ENCODE data around the gene LAMTOR1.
A peak's percentile ranks its signal among the peaks of the same experiment; 100 is the strongest.

The LAMTOR1 gene

DNA sequence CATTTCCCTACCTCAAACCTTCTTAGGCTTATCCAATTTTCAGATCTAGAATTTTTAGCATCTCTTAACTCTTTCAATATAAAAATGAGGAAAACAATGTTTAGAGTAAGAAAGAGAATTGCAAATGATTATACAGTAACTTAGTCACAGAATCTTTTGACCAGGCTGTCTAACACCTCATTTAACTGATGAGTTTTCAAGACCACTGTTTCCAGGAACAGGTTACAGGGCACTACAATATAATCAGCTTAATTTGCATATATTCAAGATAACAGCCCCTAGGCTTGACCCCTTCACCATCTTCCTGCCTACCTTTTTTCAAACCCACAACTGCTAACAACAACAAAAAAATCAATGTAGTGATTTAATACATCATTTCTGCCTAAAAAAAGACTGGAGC lies 35.4 kb downstream of the LAMTOR1 start:
- no peak for DNase-seq
- Histone ChIP-seq H3K36me3 (ENCODE audit: control insufficient read depth in 1 of 2, insufficient read depth in 2 of 2, low read depth in 1 of 2, low read length in 2 of 2) (peaks cover 4 to 8% of the 10 kb centered on the region in 2 experiments), H3K23ac (ENCODE audit: low read length in 2 of 2) (no peak overlapping the region), H3K4ac (ENCODE audit: low read depth in 1 of 2, low read length in 2 of 2) (no peak overlapping the region), H2BK120ac (ENCODE audit: low read depth, low read length) (no peak overlapping the region), H3K27ac (ENCODE audit: low read length, poor library complexity, severe bottlenecking) (no peak overlapping the region), H4K8ac (ENCODE audit: low read length) (no peak overlapping the region), H2AK5ac (ENCODE audit: low read length, severe bottlenecking) (peak overlapping the region; percentile 3), H3K18ac (ENCODE audit: low read depth in 1 of 2, low read length in 2 of 2) (no peak overlapping the region), H2AFZ (ENCODE audit: low read depth, low read length) (no peak overlapping the region), H2BK15ac (ENCODE audit: low read depth, poor library complexity, severe bottlenecking) (no peak overlapping the region), H3K4me3 (ENCODE audit: insufficient read depth in 1 of 2, low read depth in 1 of 2, low read length in 2 of 2) (no peak overlapping the region), H4K91ac (ENCODE audit: low read length) (no peak overlapping the region), H3K79me1 (replicated peaks; ENCODE audit: low read length, poor library complexity, severe bottlenecking) (peaks cover 21% of the 10 kb centered on the region), H3K9me3 (ENCODE audit: control insufficient read depth, low read length) (no peaks in the 10 kb centered on the region), H3K4me2 (ENCODE audit: low read length, poor library complexity, severe bottlenecking) (no peak overlapping the region), H2BK12ac (ENCODE audit: low read length in 2 of 2) (no peak overlapping the region), H3K9ac (ENCODE audit: low read length) (no peak overlapping the region), H3K27me3 (ENCODE audit: control insufficient read depth in 1 of 2, insufficient read depth in 1 of 2, low read length in 2 of 2) (no peaks in the 10 kb centered on the region), H3K4me1 (ENCODE audit: control insufficient read depth, insufficient read depth, low read depth, low read length) (peaks cover 13% of the 10 kb centered on the region), H3K14ac (ENCODE audit: low read length in 2 of 2) (no peak overlapping the region), H2BK5ac (ENCODE audit: low read depth, low read length, poor library complexity, severe bottlenecking) (no peak overlapping the region)

DNA sequence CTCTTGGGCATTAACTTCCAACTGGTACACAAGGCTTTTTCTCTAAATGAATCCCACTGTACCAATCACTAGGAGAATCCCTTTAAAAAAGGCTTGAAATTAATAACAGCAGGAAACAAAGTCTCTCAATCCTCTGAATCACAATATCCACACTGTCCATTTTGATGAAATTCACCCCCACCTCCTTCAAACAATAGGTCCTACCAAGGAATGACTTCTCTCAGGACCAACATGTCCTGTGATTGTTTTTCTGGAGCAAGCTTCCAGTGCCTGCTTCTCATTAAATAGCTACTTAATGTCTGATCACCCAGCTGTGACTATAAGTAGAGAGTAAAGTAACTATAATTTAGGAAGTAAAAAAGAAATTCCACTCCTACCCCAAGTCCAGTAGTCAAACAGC lies 35.8 kb downstream of the LAMTOR1 start:
- Histone ChIP-seq H3K4me3 (ENCODE audit: insufficient read depth in 1 of 2, low read depth in 1 of 2, low read length in 2 of 2) (no peak overlapping the region), H2BK12ac (ENCODE audit: low read length in 2 of 2) (no peak overlapping the region), H3K23ac (ENCODE audit: low read length in 2 of 2) (no peak overlapping the region), H2BK15ac (ENCODE audit: low read depth, poor library complexity, severe bottlenecking) (no peak overlapping the region), H3K79me1 (replicated peaks; ENCODE audit: low read length, poor library complexity, severe bottlenecking) (peaks cover 22% of the 10 kb centered on the region), H2AFZ (ENCODE audit: low read depth, low read length) (no peak overlapping the region), H3K27me3 (ENCODE audit: control insufficient read depth in 1 of 2, insufficient read depth in 1 of 2, low read length in 2 of 2) (no peaks in the 10 kb centered on the region), H3K27ac (ENCODE audit: low read length, poor library complexity, severe bottlenecking) (no peak overlapping the region), H3K9me3 (ENCODE audit: control insufficient read depth, low read length) (no peaks in the 10 kb centered on the region), H4K91ac (ENCODE audit: low read length) (no peak overlapping the region), H3K4me1 (ENCODE audit: control insufficient read depth, insufficient read depth, low read depth, low read length) (peaks cover 11% of the 10 kb centered on the region), H3K36me3 (ENCODE audit: control insufficient read depth in 1 of 2, insufficient read depth in 2 of 2, low read depth in 1 of 2, low read length in 2 of 2) (peaks cover 4 to 8% of the 10 kb centered on the region in 2 experiments), H3K4ac (ENCODE audit: low read depth in 1 of 2, low read length in 2 of 2) (no peak overlapping the region), H3K9ac (ENCODE audit: low read length) (peak overlapping the region; percentile 44), H4K8ac (ENCODE audit: low read length) (no peak overlapping the region), H3K14ac (ENCODE audit: low read length in 2 of 2) (no peak overlapping the region), H2BK120ac (ENCODE audit: low read depth, low read length) (no peak overlapping the region), H2AK5ac (ENCODE audit: low read length, severe bottlenecking) (peak overlapping the region; percentile 55), H3K18ac (ENCODE audit: low read depth in 1 of 2, low read length in 2 of 2) (no peak overlapping the region), H3K4me2 (ENCODE audit: low read length, poor library complexity, severe bottlenecking) (no peak overlapping the region), H2BK5ac (ENCODE audit: low read depth, low read length, poor library complexity, severe bottlenecking) (no peak overlapping the region)
- no peak for DNase-seq

DNA sequence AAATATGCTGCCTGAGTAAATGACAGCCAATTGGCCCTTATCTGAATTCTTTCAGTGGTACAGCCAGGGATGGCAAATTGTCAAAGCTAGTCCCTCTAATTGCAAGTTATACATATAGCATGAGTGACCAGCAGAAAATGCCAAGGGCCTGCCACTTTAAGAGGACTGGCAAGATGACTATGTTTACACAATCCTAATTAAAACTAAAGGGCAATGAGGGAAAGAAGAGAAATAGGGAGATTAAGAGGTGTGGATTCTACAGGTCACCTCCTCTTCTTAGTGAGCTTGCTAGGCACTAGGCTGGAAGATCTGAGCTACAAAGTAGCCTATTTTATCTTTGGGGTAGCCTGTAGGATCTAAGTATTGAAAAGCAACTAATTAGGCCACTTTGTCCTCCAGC lies 36.2 kb downstream of the LAMTOR1 start:
- Histone ChIP-seq H3K79me1 (replicated peaks; ENCODE audit: low read length, poor library complexity, severe bottlenecking) (peaks cover 23% of the 10 kb centered on the region), H3K9ac (ENCODE audit: low read length) (peak overlapping the region; percentile 44)

DNA sequence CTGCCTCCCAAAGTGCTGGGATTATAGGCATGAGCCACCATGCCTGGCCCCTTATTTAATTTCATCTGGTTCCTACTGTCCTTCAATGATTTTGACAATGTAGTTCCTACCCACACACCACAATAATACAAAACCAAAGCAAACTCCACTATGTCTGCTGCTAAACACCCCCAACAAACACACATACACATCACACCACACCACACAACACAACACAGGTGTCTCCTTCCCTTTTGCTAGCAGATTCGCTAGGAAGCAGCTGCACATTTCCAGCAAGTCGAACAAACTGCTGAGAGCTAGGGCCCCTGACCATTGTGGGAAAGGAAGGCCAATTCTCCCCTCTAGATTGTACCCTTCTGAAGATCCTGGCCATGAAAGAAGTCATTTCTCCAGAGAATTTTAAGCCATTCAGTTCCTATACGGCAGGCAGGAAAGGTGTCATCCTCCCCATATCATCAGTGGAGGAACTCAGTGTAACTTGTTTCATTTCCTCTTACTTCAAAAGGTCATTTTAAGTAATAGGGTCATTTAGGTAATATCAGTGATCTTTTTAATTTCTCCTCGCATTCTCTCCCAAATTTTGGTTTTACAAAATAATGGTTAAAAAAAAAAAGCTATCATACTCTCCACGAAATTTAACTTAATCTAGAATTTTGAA lies 41.2 kb downstream of the LAMTOR1 start:
- Histone ChIP-seq H3K4ac (ENCODE audit: low read depth in 1 of 2, low read length in 2 of 2) (no peak overlapping the region), H2BK120ac (ENCODE audit: low read depth, low read length) (no peak overlapping the region), H2AFZ (ENCODE audit: low read depth, low read length) (no peak overlapping the region), H4K8ac (ENCODE audit: low read length) (no peak overlapping the region), H4K91ac (ENCODE audit: low read length) (no peak overlapping the region), H3K4me3 (ENCODE audit: insufficient read depth in 1 of 2, low read depth in 1 of 2, low read length in 2 of 2) (no peak overlapping the region), H3K9me3 (ENCODE audit: control insufficient read depth, low read length) (no peaks in the 10 kb centered on the region), H3K4me1 (ENCODE audit: control insufficient read depth, insufficient read depth, low read depth, low read length) (peaks cover 2% of the 10 kb centered on the region), H2AK5ac (ENCODE audit: low read length, severe bottlenecking) (no peak overlapping the region), H2BK15ac (ENCODE audit: low read depth, poor library complexity, severe bottlenecking) (no peak overlapping the region), H2BK12ac (ENCODE audit: low read length in 2 of 2) (no peak overlapping the region), H3K18ac (ENCODE audit: low read depth in 1 of 2, low read length in 2 of 2) (no peak overlapping the region), H3K36me3 (ENCODE audit: control insufficient read depth in 1 of 2, insufficient read depth in 2 of 2, low read depth in 1 of 2, low read length in 2 of 2) (peaks cover 9 to 11% of the 10 kb centered on the region in 2 experiments), H3K14ac (ENCODE audit: low read length in 2 of 2) (no peak overlapping the region), H3K9ac (ENCODE audit: low read length) (no peak overlapping the region), H3K27me3 (ENCODE audit: control insufficient read depth in 1 of 2, insufficient read depth in 1 of 2, low read length in 2 of 2) (no peaks in the 10 kb centered on the region), H3K79me1 (replicated peaks; ENCODE audit: low read length, poor library complexity, severe bottlenecking) (peaks cover 32% of the 10 kb centered on the region), H3K23ac (ENCODE audit: low read length in 2 of 2) (no peak overlapping the region), H3K4me2 (ENCODE audit: low read length, poor library complexity, severe bottlenecking) (no peak overlapping the region), H2BK5ac (ENCODE audit: low read depth, low read length, poor library complexity, severe bottlenecking) (no peak overlapping the region), H3K27ac (ENCODE audit: low read length, poor library complexity, severe bottlenecking) (no peak overlapping the region)
- WGBS: 93% methylated on average over 3 of the region's 5 CpGs
- no peak for DNase-seq

More for the DNA sequence above, 36.2 kb downstream of the LAMTOR1 start:
- H3K27ac ChIP-seq (ENCODE audit: low read length, poor library complexity, severe bottlenecking): no peak overlapping the region
- no peak overlapping the region for H2BK5ac ChIP-seq (ENCODE audit: low read depth, low read length, poor library complexity, severe bottlenecking)
- no peak overlapping the region for H3K18ac ChIP-seq (ENCODE audit: low read depth in 1 of 2, low read length in 2 of 2)
- no peak for DNase-seq
- no peaks in the 10 kb centered on the region for H3K27me3 ChIP-seq (ENCODE audit: control insufficient read depth in 1 of 2, insufficient read depth in 1 of 2, low read length in 2 of 2)
- H3K4ac ChIP-seq (ENCODE audit: low read depth in 1 of 2, low read length in 2 of 2): peak overlapping the region in 1 of 2 experiments; percentile 8
- no peak overlapping the region for H2BK12ac ChIP-seq (ENCODE audit: low read length in 2 of 2)
- no peak overlapping the region for H3K14ac ChIP-seq (ENCODE audit: low read length in 2 of 2)
- no peak overlapping the region for H2AFZ ChIP-seq (ENCODE audit: low read depth, low read length)
- H3K4me1 ChIP-seq (ENCODE audit: control insufficient read depth, insufficient read depth, low read depth, low read length): peaks cover 8% of the 10 kb centered on the region
- no peak overlapping the region for H3K4me2 ChIP-seq (ENCODE audit: low read length, poor library complexity, severe bottlenecking)
- no peak overlapping the region for H2BK15ac ChIP-seq (ENCODE audit: low read depth, poor library complexity, severe bottlenecking)
- no peak overlapping the region for H4K8ac ChIP-seq (ENCODE audit: low read length)
- H2AK5ac ChIP-seq (ENCODE audit: low read length, severe bottlenecking): peak overlapping the region; percentile 55
- H4K91ac ChIP-seq (ENCODE audit: low read length): no peak overlapping the region
- H3K23ac ChIP-seq (ENCODE audit: low read length in 2 of 2): no peak overlapping the region
- H3K9me3 ChIP-seq (ENCODE audit: control insufficient read depth, low read length): no peaks in the 10 kb centered on the region
- no peak overlapping the region for H3K4me3 ChIP-seq (ENCODE audit: insufficient read depth in 1 of 2, low read depth in 1 of 2, low read length in 2 of 2)
- H2BK120ac ChIP-seq (ENCODE audit: low read depth, low read length): no peak overlapping the region
- H3K36me3 ChIP-seq (ENCODE audit: control insufficient read depth in 1 of 2, insufficient read depth in 2 of 2, low read depth in 1 of 2, low read length in 2 of 2): peaks cover 5 to 12% of the 10 kb centered on the region in 2 experiments
